ENCODE measurements around the gene ELMO2.

- TF ChIP-seq CTCF (IDR thresholded peaks at IDR 0.05) (no peak), ZFX (IDR thresholded peaks at IDR 0.05; ENCODE audit: borderline replicate concordance) (no peak)
Measured at GRCh38 chr20:46341074-46342009, 65.1 kb downstream of the ELMO2 start.

Data from 22Rv1 (cell line).